Sciatic nerve (tissue), 2 donors: ENCODE data around the gene LINC00305. TPM values are rescaled to one million over a fixed set of nuclear protein-coding genes. Genes with fewer than 3 reads are reported as not detected.

Experiments used
- ATAC-seq: fragments of 200-7000 bp; cut with Tn5 transposase; one replicate; pipeline ENCODE4 v1.9.1; 2020; ENCODE audit warnings: mild to moderate bottlenecking, moderate library complexity
- DNase-seq: peaks from one replicate; pipeline ENCODE4 v3.0.0-alpha.2; 2020; ENCODE audit warnings: low spot score
- intact Hi-C: fragments of 100-400 bp; cut with DNase I; formaldehyde crosslinking; loops from one replicate; pipeline ENCODE4 v1.14.2; 2022
- total RNA-seq: library from RNA; stranded (reverse); fragmentation: NEBNext Ultra II Directional; extraction: Animal tissue kit (Norgen Biotek cat#: 25700); gene quantifications from one replicate; pipeline ENCODE4 v1.2.1, GENCODE V29; 2021
- donor health status: DM: no; HTN: no; CAD: no.
- donor health status: DM: no; HTN: no; CAD: no.

LINC00305 gene
- total RNA-seq, 1 donor from 2014 or later, result not detected

DNA sequence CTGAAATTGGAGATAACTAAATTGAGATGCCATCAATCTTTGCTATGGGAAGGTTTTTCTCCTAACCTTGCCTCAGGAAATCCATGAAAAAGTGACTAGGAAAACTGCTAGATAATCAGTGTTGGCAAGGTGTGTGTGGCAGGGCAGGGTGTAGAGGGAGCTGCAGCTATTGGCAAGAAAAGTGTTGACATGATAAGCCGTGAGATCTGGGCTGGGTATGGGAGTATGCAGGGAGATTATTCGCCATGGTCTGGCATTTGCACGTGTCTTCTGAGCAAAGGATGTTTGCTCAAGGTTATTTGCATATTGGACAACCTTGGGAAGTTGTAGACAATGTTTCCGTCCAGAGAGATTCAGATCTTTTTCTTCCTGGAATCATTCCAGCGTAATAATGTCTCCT is 104.3 kb downstream of the LINC00305 start:
- no peak for DNase-seq
- no peak for ATAC-seq
- intact Hi-C loops, result no loop called here

DNA sequence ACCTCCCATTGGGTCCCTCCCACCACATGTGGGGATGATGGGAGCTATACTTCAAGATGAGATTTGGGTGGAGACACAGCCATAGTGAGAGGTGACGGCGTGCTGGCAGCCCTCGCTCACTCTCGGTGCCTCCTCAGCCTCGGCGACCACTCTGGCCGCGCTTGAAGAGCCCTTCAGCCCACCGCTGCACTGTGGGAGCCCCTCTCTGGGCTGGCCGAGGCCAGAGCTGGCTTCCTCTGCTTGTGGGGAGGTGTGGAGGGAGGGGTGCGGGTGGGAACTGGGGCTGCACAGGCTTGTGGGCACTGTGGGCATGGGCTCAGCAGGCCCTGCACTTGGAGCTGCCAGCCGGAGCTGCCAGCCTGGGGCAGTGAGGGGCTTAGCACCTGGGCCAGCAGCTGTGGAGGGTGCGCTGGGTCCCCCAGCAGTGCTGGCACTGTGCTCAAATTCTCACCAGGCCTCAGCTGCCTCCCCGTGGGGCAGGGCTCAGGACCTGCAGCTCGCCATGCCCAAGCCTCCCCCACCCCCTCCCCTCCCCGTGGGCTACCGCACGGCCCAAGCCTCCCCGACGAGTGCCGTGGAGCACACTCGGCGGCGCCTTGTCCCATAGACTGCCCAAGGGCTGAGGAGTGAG is 106.0 kb downstream of the LINC00305 start:
- no peak for DNase-seq
- intact Hi-C loops, result no loop called here
- ATAC-seq, result no peak

DNA sequence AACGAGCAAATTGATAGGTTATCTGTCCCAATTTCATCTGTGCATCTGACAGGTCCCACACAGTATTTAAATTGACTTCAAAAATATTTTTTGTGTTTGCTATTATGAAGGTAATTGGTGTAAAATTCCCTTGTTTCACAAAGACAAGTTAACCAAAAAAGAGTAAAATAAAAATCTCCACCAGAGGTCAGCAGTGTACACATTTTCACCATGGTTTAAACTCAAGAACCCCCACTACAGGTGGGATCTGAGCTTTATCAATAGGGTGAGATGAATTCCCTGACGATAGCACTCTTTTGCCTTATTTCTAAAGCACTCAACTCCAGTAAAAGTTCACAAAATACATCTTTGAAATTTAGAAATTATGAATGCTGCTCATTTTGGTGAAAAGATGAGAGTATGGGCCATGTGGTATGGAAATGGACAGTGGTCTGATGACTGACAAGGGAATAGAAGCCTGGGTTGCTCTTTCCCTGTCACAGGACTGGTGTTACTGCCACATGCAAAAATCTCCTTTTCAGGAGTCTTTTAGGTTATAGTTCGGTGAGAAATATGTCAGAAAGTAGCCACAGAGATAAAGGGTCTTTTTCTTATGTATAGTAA is 111.0 kb downstream of the LINC00305 start:
- intact Hi-C loops, result no loop called here
- no peak for ATAC-seq
- DNase-seq, result no peak

DNA sequence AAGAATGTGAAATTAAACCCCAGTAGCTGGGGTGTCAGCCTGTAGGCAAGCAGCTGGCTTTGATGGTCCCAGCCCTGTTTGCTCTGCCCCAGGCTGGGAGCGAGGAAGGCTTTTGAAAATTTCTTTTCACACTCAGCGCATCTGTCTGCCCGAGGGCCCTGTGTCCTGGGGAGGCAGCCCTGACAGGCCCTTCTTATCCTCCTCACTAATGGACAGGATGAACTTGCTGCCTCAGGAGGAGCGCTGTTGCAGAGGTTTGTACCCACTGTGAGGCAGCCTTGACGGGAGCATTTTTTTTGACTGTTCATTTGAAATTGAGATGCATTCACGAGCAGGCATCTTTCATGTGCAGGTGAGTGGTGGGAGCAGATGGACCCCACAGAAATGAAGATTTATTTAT is 116.6 kb downstream of the LINC00305 start:
- intact Hi-C loops, result no loop called here
- DNase-seq, result no peak
- ATAC-seq, result no peak

DNA sequence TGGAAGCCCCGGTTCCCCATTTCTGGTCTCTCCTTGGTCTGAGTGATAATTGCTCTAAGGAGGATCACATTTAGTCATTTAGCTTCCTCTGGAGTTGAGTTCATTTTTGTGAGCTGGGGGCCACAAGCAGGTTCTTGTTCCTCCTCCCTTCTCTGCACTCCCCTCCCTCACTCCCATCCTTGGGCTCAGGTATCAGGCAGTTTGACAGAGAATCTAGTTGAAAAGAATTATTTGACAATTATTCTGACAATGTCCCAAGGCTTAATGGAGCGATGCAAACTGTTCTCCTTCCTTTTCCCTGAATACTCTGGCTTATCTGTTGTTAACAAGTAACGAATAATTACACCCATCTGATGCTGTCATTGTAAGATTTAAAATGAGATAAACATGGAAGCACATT is 117.5 kb downstream of the LINC00305 start:
- no peak for ATAC-seq

More for the DNA sequence above, 117.5 kb downstream of the LINC00305 start:
- intact Hi-C loops, result no loop called here
- DNase-seq, result no peak

Other genes starting within 250 kb of the LINC00305 start
- gene SERPINB10, start 241.1 kb downstream of the LINC00305 start, total RNA-seq, result not detected
- 7.8 TPM for gene HMSD, start 199.8 kb downstream of the LINC00305 start, total RNA-seq
- 16.5 TPM for gene SERPINB8, start 179.0 kb downstream of the LINC00305 start, total RNA-seq